ENCODE data around the gene DOK6. TPM values are rescaled to one million over a fixed set of nuclear protein-coding genes. Genes with fewer than 3 reads are reported as not detected.

The DOK6 gene
- total and polyA plus RNA-seq, 10 of the 15 experiments (the other 5 are each of a cell fraction or from before 2014, with no cell fraction given), result 0.01 to 0.09 (median 0.04) TPM; not detected in 4

DNA sequence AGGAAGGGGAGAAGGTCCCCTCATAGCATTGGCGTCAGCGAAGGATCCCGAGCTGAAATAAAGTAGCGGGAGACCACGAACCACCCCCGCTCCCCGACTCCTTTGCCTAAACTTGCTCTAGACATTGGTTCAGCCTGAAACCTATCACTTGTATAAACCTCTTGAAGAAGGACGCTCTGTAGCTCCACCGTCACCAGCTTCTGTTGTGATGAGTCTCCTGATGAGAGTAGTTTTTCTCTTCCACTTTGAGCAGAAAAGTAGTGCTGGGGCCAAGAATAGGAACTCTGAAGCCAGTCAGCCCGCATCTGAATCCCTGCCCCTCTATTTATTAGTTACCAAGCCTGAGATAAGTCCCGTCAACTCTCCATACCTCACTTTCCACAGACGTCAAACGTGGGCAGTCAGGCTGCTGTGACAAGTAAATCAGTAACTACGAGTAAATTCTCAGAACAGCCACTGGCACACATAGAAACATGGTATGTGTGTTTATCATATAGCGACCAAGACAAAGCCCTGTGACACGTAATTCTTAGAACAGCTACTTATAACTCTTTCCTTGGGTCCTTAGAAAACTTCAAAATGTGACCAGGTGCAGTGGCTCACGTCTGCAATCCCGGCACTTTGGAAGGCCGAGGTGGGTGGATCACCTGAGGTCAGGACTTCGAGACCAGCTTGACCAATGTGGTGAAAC is 485.3 kb downstream of the DOK6 start (continued):
- TF ChIP-seq, protein P1, sequence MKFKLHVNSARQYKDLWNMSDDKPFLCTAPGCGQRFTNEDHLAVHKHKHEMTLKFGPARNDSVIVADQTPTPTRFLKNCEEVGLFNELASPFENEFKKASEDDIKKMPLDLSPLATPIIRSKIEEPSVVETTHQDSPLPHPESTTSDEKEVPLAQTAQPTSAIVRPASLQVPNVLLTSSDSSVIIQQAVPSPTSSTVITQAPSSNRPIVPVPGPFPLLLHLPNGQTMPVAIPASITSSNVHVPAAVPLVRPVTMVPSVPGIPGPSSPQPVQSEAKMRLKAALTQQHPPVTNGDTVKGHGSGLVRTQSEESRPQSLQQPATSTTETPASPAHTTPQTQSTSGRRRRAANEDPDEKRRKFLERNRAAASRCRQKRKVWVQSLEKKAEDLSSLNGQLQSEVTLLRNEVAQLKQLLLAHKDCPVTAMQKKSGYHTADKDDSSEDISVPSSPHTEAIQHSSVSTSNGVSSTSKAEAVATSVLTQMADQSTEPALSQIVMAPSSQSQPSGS (IDR thresholded peaks at IDR 0.05; ENCODE audit: low read length), result peak; percentile 35; the same call in 1 of the 2 replicates
- TF ChIP-seq, protein P2, sequence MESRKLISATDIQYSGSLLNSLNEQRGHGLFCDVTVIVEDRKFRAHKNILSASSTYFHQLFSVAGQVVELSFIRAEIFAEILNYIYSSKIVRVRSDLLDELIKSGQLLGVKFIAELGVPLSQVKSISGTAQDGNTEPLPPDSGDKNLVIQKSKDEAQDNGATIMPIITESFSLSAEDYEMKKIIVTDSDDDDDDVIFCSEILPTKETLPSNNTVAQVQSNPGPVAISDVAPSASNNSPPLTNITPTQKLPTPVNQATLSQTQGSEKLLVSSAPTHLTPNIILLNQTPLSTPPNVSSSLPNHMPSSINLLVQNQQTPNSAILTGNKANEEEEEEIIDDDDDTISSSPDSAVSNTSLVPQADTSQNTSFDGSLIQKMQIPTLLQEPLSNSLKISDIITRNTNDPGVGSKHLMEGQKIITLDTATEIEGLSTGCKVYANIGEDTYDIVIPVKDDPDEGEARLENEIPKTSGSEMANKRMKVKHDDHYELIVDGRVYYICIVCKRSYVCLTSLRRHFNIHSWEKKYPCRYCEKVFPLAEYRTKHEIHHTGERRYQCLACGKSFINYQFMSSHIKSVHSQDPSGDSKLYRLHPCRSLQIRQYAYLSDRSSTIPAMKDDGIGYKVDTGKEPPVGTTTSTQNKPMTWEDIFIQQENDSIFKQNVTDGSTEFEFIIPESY (IDR thresholded peaks at IDR 0.05), result 0 out of 2 replicates have a peak, but pooled peaks have one; percentile 29
- TF ChIP-seq, protein P3, sequence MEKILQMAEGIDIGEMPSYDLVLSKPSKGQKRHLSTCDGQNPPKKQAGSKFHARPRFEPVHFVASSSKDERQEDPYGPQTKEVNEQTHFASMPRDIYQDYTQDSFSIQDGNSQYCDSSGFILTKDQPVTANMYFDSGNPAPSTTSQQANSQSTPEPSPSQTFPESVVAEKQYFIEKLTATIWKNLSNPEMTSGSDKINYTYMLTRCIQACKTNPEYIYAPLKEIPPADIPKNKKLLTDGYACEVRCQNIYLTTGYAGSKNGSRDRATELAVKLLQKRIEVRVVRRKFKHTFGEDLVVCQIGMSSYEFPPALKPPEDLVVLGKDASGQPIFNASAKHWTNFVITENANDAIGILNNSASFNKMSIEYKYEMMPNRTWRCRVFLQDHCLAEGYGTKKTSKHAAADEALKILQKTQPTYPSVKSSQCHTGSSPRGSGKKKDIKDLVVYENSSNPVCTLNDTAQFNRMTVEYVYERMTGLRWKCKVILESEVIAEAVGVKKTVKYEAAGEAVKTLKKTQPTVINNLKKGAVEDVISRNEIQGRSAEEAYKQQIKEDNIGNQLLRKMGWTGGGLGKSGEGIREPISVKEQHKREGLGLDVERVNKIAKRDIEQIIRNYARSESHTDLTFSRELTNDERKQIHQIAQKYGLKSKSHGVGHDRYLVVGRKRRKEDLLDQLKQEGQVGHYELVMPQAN (conservative IDR thresholded peaks at IDR 0.05), result no peak
- TF ChIP-seq CREB1 (IDR thresholded peaks at IDR 0.05; ENCODE audit: low read depth) (no peak), CHD2 (IDR thresholded peaks at IDR 0.05; ENCODE audit: borderline replicate concordance, low read depth, low read length) (0 out of 2 replicates have a peak, but pooled peaks have one; percentile 51), KDM1A (IDR thresholded peaks at IDR 0.05; ENCODE audit: borderline replicate concordance) (no peak), NFXL1 (IDR thresholded peaks at IDR 0.05; ENCODE audit: borderline replicate concordance) (no peak), IRF4 (IDR thresholded peaks at IDR 0.05; ENCODE audit: low read depth, low read length) (peak; percentile 45; the same call in 1 of the 2 replicates), GATAD2B (conservative IDR thresholded peaks at IDR 0.05; ENCODE audit: low read depth) (0 out of 2 replicates have a peak, but pooled peaks have one; percentile 63)
- TF ChIP-seq, protein P4, sequence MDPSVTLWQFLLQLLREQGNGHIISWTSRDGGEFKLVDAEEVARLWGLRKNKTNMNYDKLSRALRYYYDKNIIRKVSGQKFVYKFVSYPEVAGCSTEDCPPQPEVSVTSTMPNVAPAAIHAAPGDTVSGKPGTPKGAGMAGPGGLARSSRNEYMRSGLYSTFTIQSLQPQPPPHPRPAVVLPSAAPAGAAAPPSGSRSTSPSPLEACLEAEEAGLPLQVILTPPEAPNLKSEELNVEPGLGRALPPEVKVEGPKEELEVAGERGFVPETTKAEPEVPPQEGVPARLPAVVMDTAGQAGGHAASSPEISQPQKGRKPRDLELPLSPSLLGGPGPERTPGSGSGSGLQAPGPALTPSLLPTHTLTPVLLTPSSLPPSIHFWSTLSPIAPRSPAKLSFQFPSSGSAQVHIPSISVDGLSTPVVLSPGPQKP (IDR thresholded peaks at IDR 0.05; ENCODE audit: low read depth, low read length), result no peak
- TF ChIP-seq, protein P5, sequence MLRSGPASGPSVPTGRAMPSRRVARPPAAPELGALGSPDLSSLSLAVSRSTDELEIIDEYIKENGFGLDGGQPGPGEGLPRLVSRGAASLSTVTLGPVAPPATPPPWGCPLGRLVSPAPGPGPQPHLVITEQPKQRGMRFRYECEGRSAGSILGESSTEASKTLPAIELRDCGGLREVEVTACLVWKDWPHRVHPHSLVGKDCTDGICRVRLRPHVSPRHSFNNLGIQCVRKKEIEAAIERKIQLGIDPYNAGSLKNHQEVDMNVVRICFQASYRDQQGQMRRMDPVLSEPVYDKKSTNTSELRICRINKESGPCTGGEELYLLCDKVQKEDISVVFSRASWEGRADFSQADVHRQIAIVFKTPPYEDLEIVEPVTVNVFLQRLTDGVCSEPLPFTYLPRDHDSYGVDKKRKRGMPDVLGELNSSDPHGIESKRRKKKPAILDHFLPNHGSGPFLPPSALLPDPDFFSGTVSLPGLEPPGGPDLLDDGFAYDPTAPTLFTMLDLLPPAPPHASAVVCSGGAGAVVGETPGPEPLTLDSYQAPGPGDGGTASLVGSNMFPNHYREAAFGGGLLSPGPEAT (IDR thresholded peaks at IDR 0.05; ENCODE audit: low read depth), result peak; percentile 84; the same call in 1 of the 2 replicates
- TF ChIP-seq, protein P6, sequence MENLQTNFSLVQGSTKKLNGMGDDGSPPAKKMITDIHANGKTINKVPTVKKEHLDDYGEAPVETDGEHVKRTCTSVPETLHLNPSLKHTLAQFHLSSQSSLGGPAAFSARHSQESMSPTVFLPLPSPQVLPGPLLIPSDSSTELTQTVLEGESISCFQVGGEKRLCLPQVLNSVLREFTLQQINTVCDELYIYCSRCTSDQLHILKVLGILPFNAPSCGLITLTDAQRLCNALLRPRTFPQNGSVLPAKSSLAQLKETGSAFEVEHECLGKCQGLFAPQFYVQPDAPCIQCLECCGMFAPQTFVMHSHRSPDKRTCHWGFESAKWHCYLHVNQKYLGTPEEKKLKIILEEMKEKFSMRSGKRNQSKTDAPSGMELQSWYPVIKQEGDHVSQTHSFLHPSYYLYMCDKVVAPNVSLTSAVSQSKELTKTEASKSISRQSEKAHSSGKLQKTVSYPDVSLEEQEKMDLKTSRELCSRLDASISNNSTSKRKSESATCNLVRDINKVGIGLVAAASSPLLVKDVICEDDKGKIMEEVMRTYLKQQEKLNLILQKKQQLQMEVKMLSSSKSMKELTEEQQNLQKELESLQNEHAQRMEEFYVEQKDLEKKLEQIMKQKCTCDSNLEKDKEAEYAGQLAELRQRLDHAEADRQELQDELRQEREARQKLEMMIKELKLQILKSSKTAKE (IDR thresholded peaks at IDR 0.05; ENCODE audit: low read depth, poor library complexity, severe bottlenecking), result peak; percentile 74
- TF ChIP-seq, protein P7, sequence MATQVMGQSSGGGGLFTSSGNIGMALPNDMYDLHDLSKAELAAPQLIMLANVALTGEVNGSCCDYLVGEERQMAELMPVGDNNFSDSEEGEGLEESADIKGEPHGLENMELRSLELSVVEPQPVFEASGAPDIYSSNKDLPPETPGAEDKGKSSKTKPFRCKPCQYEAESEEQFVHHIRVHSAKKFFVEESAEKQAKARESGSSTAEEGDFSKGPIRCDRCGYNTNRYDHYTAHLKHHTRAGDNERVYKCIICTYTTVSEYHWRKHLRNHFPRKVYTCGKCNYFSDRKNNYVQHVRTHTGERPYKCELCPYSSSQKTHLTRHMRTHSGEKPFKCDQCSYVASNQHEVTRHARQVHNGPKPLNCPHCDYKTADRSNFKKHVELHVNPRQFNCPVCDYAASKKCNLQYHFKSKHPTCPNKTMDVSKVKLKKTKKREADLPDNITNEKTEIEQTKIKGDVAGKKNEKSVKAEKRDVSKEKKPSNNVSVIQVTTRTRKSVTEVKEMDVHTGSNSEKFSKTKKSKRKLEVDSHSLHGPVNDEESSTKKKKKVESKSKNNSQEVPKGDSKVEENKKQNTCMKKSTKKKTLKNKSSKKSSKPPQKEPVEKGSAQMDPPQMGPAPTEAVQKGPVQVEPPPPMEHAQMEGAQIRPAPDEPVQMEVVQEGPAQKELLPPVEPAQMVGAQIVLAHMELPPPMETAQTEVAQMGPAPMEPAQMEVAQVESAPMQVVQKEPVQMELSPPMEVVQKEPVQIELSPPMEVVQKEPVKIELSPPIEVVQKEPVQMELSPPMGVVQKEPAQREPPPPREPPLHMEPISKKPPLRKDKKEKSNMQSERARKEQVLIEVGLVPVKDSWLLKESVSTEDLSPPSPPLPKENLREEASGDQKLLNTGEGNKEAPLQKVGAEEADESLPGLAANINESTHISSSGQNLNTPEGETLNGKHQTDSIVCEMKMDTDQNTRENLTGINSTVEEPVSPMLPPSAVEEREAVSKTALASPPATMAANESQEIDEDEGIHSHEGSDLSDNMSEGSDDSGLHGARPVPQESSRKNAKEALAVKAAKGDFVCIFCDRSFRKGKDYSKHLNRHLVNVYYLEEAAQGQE (IDR thresholded peaks at IDR 0.05; ENCODE audit: low read depth, low read length), result no peak
